UCSD-AML1 (cell line): ENCODE results near the gene CFAP100.

Experiments used
- DNase-seq: peaks from one replicate; lab custom pipeline; 2025; ENCODE audit not compliant: unreplicated experiment; lab: John Stamatoyannopoulos, UW

Gene CFAP100

DNA sequence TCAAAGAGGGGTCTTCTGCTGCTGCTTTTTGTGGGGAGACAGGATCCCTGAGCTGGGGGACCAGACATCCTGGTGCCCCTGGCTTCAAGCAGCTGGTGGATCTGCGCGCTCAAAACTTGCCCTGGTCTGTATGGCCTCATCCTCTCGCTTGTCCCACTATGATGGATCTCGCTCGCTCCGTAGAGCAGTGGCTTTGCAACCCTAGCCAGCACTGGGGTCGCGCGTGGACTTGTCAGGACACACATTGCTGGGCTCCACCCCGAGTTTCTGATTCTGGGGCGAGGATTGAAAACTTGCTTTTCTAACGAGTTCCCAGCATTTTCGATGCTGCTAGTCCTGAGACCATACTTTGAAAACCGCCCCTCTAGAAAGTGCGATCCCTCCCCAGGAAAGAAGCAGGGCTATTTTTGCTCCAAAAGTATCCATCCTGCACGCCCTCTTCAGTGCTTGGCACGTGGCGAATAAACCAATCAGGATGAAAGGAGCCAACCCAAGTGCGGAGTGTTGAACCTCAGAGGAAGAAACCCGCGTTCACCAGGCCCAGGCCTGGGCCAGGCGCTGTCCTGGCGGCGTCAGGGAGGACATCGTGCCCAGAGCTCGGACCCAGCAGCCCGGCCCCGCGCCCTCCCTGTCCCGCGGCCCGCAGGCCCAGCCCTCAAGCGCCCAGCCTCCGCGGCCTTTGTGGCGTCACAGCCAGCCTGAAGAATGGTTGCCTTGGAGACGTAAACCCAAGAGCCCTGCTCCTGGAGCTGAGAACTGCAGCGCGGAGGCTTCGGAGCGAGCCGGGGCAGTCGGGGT lies at the start of gene CFAP100:
CFAP100 (plus strand) TSS at position 731 of the 798 bp plus-strand sequence. CDS start 1,092 bp downstream, outside the sequence.
- DNase-seq: no peak

DNA sequence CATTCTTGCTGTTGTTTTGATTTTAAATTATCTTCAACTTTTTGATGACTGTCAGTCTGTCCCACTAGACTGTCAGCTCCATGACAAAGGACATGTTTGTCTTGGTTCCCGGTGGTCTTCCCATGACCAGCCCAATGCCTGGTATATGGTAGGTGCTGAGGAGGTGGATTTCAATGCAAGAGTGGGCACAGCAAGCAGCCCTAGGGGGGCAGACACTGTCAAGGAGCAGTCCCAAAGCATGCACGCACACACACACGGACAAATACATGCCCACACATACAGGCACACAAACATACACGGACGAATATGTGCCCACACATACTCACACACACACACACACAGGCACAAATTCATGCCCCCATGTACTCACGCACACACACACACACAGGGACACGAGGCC lies 49.5 kb upstream of the CFAP100 start:
- no peak for DNase-seq

DNA sequence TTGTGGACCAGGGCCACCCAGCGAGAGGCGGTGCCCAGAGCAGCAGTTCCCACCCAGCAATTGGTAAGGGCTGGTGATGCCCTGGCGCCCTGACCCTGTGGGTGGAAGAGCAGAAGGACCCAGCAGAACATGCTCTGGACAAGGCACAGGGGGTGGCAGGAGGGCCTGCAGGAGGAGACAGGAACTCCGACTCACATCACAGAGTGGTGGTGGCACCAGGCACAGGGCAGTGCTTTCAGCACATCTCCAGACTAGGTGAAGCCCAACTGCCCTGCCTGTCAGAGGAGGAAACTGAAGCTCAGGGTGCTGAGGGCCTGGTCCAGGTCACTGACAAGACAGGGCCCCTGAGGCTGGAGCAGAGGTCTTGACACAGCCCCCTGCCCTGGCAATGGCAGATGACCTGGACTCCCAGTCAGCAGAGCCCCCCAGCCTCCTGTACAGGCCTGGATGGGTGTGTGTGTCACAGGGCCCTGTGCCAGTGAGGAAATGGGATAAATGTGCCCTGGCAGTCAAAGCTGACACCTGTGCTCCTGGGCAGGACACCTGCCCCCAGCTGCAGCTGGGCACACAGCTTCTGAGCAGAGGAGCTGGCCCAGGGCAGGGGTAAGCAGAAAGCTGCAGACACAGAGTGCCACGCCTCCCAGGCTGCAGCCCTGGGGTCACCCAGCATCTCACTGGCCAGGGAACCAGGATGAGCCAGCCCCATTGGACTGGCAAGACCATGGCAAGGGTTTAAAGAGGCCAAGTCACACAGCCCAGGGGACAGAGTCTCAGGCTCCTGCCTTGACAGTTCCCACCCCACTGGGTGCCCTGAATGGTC lies 48.9 kb upstream of the CFAP100 start:
- DNase-seq: no peak

DNA sequence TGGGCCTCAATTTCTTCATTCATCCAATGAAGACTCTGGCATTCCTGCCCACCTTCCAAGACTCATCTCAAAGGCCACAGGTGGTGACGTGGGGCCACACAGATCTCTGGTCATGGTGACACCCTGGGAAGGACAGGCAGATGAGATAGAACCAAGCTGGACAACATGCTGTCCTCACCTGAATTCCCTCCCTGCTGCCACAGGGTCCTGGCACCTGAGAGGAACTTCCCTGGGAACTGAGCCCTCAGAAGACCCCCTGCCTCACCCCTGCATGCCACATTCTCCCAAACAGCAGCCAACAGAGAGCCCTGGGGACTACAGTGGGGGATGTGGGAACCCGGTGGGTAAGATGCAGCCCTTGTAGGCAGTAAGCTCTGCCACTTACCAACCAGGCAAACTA lies 48.2 kb upstream of the CFAP100 start:
- no peak for DNase-seq

DNA sequence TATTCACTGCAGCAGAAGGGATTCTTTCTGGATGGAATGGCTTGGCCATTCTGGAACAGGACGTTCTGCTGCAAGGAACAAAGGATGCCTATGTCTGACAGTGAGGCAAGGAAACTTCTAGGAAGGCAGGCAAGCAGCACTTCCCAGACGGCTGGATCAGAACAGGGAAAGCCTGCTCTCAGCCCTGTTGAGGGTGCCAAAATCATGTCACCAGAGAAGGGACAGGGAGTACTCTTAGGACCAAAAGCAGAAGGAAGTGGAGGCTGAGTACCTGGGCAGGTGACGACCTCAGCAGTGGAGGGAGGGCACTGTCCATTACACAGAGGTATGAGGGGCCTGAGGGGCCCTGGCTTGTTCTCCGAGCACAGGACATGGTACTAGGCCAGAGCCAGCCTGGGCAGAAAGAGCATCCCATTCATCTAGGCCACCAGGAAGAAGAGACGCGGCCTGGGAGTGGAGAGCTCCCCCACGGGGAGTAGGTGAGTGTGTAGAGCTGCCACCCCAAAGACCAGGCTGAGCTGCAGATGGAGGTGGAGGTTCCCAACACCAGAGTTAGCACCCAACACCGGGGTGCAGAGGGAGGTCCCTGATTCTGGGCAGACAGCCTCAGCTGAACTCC lies 47.1 kb upstream of the CFAP100 start:
- no peak for DNase-seq

DNA sequence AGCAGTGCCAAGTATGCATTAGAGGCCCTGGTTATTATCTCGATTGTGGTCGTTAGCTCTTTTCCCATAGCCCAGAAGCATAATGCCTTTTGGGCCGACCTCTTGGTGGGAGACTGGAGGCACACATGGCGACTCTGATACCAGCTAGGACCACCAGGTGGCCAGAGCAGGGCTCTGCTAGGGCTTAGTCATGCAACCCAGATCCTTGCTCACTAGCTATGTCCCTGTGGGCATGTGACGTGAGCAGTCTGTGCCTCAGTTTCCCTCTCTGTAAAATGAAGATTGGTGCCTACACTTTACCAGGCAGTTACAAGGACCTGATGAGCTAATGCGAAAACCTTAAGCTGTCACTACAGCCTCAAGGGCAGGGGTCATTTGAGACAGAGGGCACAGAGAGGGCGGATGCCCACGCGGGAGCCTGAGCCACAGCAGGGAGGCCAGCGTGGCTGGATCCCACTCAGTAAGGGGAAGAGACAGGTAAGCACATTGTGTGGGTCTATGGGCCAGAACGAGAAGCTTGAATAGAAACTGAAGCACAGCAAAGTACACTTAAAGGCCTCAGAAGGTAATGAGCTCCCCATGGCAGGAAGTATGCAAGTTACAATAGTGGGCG lies 46.3 kb upstream of the CFAP100 start:
- no peak for DNase-seq

DNA sequence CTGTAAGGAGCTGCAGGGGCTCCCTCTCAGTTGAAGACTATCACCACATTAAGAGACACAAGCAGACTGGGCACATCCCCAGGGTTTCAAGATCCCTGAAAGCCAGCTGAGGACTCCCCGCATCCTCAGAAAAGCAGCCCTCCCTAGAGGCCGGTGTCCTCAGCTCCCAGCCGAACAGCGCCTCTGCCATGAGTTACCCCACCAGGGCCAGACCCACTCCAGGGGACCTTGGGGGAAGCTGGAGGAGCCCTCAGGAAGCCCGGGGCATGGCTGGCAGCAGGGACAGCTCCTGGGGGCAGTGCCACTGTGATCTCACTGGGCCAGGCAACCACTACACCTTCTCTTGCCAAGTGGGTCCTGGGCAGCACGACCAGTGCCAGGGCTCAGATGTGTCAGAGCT lies 45.6 kb upstream of the CFAP100 start:
- no peak for DNase-seq

DNA sequence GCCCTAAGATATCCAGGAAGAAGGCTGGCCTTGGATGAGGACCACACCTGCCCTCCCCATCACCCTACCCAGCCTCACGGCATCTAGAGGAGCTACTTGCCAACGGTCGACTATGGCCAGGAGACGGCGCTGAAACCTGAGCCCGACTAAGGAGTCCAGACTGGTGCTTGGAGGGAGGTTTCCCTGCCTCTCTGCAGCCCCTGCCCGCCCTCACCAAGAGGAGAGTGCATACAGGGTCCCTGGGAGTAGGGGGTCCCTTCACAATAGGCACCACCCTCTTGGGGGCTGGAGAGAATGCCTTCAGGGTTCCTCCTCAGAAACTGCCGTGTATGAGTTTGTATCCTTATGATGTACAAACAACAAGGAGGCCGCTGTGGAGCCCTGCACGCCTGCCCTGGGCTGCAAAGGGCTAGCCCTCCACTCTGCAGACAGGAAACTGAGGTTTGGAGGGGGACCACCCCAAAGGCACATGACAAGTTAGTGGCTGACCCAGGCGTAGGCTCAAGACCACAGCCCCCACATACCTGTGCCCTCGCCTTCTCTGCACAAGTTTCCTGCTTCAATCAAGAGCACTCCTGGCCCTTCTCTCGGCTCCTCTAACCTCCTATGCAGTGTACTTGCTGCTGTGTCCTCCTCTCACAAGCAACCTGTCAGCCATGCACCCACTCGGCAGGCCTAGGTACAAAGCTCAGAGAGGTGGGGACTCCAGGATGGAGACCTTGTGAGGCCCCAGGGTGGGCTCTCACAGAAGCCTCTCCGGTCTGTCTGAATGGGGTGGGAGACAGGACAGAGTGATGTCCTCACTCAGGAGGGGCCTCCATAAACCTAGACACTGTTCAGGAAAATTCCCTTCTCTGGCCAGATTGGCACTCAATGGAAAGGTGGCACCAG lies 44.9 kb upstream of the CFAP100 start:
- no peak for DNase-seq

DNA sequence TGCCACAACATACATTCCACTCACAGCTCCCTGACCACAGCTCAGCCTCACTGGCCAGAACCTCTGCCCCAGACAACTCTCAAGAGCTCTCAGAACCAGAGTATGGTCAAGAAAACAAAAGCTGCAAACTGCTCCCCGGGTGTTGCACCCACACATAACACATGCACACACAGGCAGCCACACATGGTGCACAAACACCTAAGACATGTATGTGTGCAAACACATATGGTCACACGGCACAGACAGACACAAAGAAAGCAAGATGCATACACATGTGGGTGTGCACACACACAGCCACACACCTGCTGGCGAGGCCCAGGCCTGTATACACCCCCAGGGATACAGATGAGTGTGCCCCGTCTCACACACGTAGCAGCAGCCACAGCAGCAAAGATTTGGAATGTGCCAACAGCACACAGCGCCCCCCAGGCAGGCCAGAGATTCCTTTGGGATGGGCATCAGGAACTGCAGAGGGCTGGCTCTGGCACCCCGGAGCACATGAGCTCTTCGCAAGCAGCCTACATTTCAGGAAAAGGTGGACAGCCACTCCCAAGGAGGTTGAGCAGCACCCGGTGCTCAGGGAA lies 44.1 kb upstream of the CFAP100 start:
- no peak for DNase-seq

DNA sequence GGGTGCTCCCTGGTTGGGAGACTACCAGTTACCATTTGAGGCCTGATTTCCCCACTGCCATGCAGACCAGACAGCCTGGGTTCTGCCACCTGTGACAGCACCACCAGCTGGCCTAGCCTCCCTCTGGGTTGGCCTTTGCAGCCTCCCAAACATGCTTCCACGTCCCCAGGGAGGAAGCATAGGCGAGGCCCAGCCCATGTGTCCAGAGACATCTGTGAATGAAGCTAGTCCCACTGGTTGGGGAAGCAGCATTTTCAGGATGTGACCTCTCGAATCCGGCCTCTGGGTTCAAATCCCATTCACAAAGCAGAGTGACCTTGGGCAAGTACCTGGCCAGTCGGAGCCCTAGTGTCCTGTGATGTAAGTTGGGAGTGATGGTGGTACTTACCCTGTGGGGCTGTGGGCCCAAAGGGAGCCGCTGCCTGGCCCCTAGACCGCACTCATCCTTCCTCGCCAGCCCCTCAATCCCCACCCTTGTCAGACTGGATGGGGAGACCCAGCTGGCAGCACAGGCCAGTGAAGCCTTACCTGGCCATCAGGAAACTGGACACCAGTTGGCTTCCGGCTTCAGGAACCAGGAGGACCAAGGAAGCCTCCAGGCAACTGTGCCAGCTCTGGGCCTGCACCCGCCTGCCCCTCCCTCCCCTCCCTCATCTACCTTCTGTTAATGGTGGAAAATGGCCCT lies 43.5 kb upstream of the CFAP100 start:
- DNase-seq: no peak

DNA sequence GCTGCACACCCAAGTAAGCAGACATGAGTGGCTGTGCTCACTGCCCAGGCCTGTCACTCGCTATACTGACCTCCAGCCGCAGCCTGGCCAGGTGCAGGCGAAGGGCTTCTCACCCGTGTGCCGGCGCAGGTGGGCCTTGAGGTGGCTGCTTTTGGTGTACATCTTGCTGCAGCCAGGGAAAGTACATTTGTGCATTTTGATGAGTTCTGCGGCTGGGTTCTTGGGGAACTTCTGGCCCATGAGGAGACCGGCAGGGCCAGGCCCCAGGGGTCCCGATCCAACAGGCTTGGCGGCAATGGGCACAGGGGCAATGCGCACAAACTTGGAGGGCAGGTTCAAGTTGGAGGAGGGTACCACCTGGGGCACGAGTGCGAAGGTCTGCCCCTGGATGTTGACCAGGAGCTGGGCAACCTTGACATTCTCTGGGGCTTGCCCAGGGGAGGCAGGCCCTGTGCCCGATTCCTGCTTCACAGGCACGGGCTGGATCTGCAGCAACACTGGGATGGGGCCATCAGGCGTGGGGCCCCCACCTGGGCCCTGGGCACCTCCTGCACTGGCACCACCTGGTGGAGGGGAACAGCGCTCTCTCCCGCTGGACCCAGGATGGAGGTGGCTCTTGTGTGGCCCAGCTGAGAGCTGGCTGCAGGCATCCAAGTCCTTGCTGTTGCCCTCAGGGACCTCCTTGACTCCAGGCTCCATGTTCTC lies 42.8 kb upstream of the CFAP100 start:
- no peak for DNase-seq

DNA sequence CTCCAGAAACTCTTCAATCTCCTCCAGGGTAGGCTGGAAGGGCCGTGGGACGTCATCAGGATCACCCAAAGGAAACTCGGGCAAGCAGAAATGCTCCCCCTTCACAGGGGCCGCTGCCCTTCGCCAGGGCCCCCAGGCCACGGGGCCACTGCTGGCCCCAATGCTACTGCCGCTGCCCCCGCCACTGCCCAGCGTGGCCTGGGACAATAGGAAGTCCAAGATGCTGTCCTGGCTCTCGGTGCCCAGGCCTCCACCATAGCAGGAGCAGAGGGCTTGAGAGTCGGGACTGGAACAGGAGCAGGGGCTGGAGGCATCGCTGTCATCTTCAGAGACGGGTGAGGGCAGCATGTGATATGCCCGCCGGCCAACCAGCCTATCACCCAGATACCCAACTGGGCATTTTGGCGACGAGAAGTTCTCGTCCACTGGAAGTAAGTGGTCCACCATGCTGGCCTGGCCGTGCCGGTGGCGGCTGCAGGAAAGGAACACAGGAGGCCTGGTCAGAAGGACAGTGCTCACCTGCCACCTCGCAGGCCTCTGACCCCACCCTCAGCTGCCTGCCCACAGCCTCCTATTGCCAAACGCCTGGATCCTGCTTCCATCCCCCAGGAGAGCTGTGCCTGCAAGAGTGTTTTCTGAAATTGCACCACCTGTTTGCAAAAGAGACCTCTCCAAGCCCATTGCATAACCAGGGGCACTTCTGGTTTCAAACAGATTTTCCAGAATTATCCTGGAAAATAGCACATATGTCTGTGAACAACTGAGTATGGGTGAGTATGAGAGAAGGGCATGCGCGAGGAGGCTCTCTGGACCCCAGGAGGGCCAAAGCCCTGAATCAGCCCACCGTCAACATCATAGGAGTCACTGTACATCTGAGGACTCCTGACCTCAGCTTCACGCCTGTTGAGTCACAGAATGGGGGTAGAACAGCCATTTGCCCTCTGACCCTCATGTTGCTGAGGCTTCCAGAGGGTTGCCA lies 41.9 kb upstream of the CFAP100 start:
- DNase-seq: no peak

DNA sequence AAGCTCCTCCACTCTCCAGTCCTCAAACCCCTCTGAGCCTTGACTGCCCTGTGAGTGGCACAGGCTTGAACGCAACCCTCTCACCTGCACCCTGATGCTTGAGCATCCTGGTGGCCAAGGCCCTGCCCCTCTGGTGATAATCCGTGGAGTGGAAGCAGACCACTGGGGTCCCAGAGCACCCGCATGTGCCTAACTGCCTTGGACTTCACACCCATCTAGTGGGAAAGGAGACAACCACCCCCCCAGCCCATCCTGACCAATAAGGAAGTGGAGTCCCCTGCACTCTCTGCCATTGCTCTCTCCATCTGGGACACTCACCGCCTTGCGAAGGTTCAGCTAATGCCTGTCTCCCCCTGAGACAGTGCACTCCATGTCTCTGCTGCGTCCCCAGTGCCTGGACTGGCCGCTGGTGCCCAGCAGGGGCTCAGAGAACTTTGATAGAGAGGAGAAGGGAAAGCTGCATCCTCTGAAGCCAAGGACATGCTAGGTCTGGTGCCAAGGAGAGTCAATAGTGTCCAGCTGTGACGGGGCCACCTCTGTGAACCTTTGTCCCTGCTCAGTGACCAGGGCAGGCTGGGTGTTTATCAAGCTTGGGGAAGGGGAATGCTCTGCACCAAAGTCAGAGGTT lies 40.9 kb upstream of the CFAP100 start:
- DNase-seq: no peak

DNA sequence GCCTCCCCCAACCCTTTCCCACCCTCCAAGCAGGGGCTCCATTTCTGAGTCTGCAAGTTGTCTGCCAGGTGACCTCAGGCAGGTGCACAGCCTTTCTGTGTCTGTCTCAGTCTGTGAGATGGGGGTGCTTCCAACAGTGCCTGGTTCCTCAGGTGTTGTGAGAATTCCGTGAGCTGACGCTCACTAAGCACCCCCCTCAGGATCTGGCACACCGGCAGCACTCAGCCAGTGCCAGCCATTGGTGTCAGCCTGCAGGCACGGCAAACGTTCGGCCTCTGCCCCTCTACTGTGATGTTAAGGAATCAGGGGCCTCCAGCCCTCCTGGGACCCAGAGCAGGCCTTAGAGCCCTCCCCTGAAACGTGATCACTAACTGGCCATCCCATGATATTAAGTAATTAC lies 39.9 kb upstream of the CFAP100 start:
- no peak for DNase-seq

DNA sequence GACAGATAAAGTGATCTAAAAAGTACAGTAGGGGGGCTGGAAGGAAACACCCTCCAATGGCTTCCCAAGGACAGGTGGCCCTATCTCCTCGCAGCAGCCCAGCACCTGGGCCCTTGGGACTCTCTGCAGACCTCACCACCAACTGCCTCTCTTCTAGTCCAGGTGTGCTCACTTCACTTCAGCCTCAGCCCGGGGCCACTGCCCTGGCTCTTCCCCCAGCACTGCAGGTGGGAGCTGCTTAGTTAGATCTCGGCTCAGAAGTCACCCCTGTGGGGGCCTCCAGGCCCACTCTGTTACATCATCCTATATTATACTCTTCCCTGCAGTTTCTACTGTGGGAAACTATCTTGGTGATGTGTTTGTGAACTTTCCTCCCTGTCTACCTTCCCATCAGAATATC lies 39.5 kb upstream of the CFAP100 start:
- DNase-seq: no peak

DNA sequence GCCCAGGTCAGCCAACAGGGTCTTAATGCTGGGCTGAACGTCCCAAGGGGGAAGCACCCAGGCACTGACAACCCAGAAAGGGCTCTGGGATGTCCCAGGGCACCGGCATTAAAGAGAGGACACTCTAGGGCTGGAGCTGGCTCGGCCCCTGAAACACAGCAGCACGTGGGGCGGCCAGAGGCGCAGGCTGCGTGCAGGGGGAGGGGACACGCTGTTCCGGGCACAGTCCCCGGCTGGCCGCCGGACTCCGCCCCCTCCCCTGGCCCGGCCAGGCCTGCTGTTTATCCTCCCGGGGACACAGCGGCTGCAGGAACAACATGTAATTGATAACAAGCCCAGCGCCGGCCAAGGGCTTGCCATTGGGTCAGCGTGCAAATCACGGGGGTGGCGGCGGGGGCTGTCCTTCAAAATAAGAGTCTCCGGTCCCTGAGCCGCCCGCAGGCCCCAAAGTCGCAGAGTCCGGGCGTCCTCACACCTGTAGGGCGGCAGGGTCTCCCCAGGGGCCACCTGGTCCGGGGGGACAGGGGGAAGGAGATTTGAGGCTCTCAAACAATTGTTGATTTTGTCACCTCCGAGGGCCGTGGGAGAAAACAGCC lies 38.8 kb upstream of the CFAP100 start:
- no peak for DNase-seq
